HS-5 (cell line): ENCODE data around the gene STARD7.
"Not testable (repeated sequence)": the region's sequence is repeated elsewhere in the genome, so short reads cannot be mapped to it uniquely, and the experiment has no call there.

Experiments used
- DNase-seq: peaks from one replicate; pipeline ENCODE4 v3.0.0-alpha.2; 2012; ENCODE audit warnings: low read depth

Gene STARD7

GRCh38 chr2:96233880-96234316 lies 25.3 kb upstream of the STARD7 start:
- DNase-seq, result no peak

- DNase-seq, result no peak
Measured at GRCh38 chr2:96233436-96233835, 24.8 kb upstream of the STARD7 start.

- DNase-seq, result no peak
Measured at GRCh38 chr2:96231316-96231715, 22.7 kb upstream of the STARD7 start.

GRCh38 chr2:96225016-96225533 lies 16.4 kb upstream of the STARD7 start:
- no peak for DNase-seq

- DNase-seq, result not testable (repeated sequence)
Measured at GRCh38 chr2:96221106-96221505, 12.5 kb upstream of the STARD7 start.

GRCh38 chr2:96219959-96220358 lies 11.3 kb upstream of the STARD7 start:
- DNase-seq, result not testable (repeated sequence)

GRCh38 chr2:96218508-96219131 lies 10.0 kb upstream of the STARD7 start:
- DNase-seq, result no peak

GRCh38 chr2:96214554-96214953 lies 5.9 kb upstream of the STARD7 start:
- DNase-seq, result no peak

- no peak for DNase-seq
Measured at GRCh38 chr2:96213379-96213778, 4.8 kb upstream of the STARD7 start.

- no peak for DNase-seq
Measured at GRCh38 chr2:96212339-96212738, 3.7 kb upstream of the STARD7 start.

GRCh38 chr2:96209729-96210085 lies 1.1 kb upstream of the STARD7 start:
- DNase-seq, result no peak

- no peak for DNase-seq
Measured at GRCh38 chr2:96209011-96209728, 543 bp upstream of the STARD7 start.

- DNase-seq, result no peak
Measured at GRCh38 chr2:96207774-96208142, 869 bp downstream of the STARD7 start.

GRCh38 chr2:96207073-96207773 lies 1.4 kb downstream of the STARD7 start:
- no peak for DNase-seq

- peak; percentile 97 for DNase-seq
Measured at GRCh38 chr2:96205888-96206287, 2.7 kb downstream of the STARD7 start.

GRCh38 chr2:96204836-96205624 lies 3.6 kb downstream of the STARD7 start:
- no peak for DNase-seq

GRCh38 chr2:96203130-96204028 lies 5.2 kb downstream of the STARD7 start:
- no peak for DNase-seq

GRCh38 chr2:96202152-96202854 lies 6.3 kb downstream of the STARD7 start:
- DNase-seq, result peak; percentile 46

- DNase-seq, result no peak
Measured at GRCh38 chr2:96201338-96201737, 7.3 kb downstream of the STARD7 start.

GRCh38 chr2:96198921-96199320 lies 9.7 kb downstream of the STARD7 start:
- no peak for DNase-seq
